ENCODE data around the gene MAPK12. TPM values are rescaled to one million over a fixed set of nuclear protein-coding genes. Genes with fewer than 3 reads are reported as not detected.
A peak's percentile ranks its signal among the peaks of the same experiment; 100 is the strongest.

MAPK12 gene
- total and polyA plus RNA-seq, 2 of the 8 experiments (the other 6 are each of a cell fraction or from before 2014, with no cell fraction given): 17.3 to 20.3 TPM

DNA sequence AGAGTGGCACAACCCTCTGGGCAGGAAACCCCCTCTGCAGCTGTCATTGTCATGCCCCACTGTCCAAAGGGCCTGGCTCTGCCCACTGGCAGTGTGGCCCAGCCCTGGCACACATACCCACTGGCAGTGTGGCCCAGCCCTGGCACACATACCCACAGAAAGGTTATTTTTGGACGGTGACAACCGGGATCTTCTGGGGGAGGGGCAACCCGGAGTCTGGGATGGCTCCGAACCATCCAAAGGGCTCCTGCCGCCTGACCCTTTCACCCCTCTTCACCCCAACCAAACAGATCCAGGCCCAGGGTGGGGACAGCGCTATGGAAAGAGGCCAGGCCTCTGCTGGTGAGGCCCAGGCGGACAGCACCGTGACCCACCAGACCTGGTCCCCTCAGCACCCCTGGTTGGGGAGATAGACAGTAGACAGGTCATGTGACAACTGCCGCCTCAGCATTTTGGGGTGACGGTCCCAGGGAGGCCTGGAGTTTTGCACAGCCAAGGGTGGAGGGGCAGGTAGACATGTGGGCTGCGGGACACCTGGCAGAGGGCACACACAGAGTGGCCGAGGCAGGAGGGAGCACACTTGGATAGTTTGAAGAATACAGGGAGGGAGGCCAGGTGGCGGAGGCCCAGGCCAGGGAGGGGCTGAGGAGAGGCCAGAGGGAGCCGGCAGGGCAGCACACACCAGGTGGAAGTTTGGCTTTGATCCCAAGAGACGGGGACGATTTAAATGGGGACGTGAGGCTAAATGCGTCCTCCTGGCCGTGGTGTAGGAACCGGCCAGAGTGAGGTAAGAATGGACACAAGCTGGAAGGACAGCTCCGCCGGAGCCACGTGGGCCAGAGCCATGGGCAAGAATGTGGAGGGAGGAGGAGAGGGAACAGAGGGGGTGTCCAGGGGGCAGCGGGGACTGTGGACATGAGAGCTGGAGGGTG lies 2.9 kb downstream of the MAPK12 start:
- Histone ChIP-seq H2BK5ac (ENCODE audit: low read depth, low read length) (no peak overlapping the region), H3K9ac (replicated peaks in 1 of 4; ENCODE audit: extremely low read depth in 1 of 4, low read depth in 3 of 4, low read length in 3 of 4) (no peak overlapping the region), H4K20me1 (replicated peaks in 1 of 2; ENCODE audit: control insufficient read depth in 1 of 2, insufficient read depth in 2 of 2, low read length in 2 of 2) (peaks cover 5 to 12% of the 10 kb centered on the region in 2 experiments), H3K79me2 (ENCODE audit: control insufficient read depth in 1 of 2, insufficient read depth in 2 of 2, low read length in 2 of 2) (no peaks in the 10 kb centered on the region), H3K27me3 (replicated peaks in 1 of 4; ENCODE audit: control insufficient read depth in 3 of 4, extremely low read depth in 1 of 4, insufficient read depth in 3 of 4, low read length in 3 of 4) (peaks cover 1 to 22% (median 16%) of the 10 kb centered on the region in 4 experiments; a peak in 6 of 7 replicates), H3K36me3 (ENCODE audit: control insufficient read depth in 2 of 4, insufficient read depth in 4 of 4, low read length in 3 of 4) (no peaks in the 10 kb centered on the region), H4K91ac (replicated peaks; ENCODE audit: insufficient read length, low read length) (peak overlapping the region; percentile 40), H3K4ac (replicated peaks; ENCODE audit: insufficient read length, low read depth, low read length) (no peak overlapping the region), H2BK120ac (replicated peaks; ENCODE audit: low read depth, low read length) (no peak overlapping the region), H2BK20ac (ENCODE audit: low read length) (no peak overlapping the region), H3K23ac (ENCODE audit: insufficient read length) (no peak overlapping the region), H2AFZ (ENCODE audit: low read length) (no peak overlapping the region), H2AK5ac (ENCODE audit: low read depth, low read length) (no peak overlapping the region), H3K27ac (ENCODE audit: low read depth, low read length) (no peak overlapping the region), H4K5ac (ENCODE audit: insufficient read length, low read depth, low read length) (no peak overlapping the region), H3K14ac (ENCODE audit: insufficient read length) (no peak overlapping the region), H3K18ac (ENCODE audit: extremely low read depth, low read length) (no peak overlapping the region), H3K56ac (replicated peaks; ENCODE audit: insufficient read length, low read depth, low read length) (no peak overlapping the region), H3K4me2 (ENCODE audit: insufficient read depth in 1 of 2, low read depth in 2 of 2, low read length in 2 of 2) (no peak overlapping the region), H3K9me3 (ENCODE audit: insufficient read depth in 2 of 2, low read depth in 1 of 2, low read length in 1 of 2) (no peaks in the 10 kb centered on the region), H2BK15ac (ENCODE audit: low read length) (no peak overlapping the region; the same call in 1 of the 2 replicates), H3K23me2 (ENCODE audit: low read depth, low read length) (peaks cover 6% of the 10 kb centered on the region; the same call in 1 of the 2 replicates), H2BK12ac (ENCODE audit: low read depth, low read length) (0 out of 2 replicates have a peak overlapping the region, but pooled peaks have one; percentile 9), H3K4me1 (replicated peaks in 1 of 4; ENCODE audit: control insufficient read depth in 3 of 4, insufficient read depth in 4 of 4, low read length in 3 of 4) (peaks cover 0 to 20% (median 10%) of the 10 kb centered on the region in 4 experiments; a peak in 6 of 7 replicates), H4K8ac (ENCODE audit: extremely low read depth, insufficient read depth, low read length) (no peak overlapping the region), H3K79me1 (ENCODE audit: low read depth, low read length) (no peaks in the 10 kb centered on the region), H3K4me3 (ENCODE audit: extremely low read depth in 1 of 4, insufficient read depth in 2 of 4, low read depth in 3 of 4, low read length in 4 of 4) (no peak overlapping the region)
- POLR2A ChIA-PET (ENCODE audit: partially characterized antibody): interaction anchor here (0.8 kb wide), 1 partner anchor 8 kb away, joined by 3 read pairs; the partner anchor contains the start of gene HDAC10
- no peak for FAIRE-seq
- DNase-seq (ENCODE audit: low read depth in 1 of 2, low spot score in 2 of 2): no peak
- CTCF ChIA-PET (ENCODE audit: partially characterized antibody): interaction anchor here (0.7 to 1.0 kb wide), 2 partner anchors 15 to 18 kb away, joined by 3 to 4 read pairs; no protein-coding TSS in a partner anchor
- WGBS, 2 experiments (ENCODE audit: extremely low coverage in 1 of 2, insufficient coverage in 1 of 2, insufficient read length in 1 of 2, insufficient replicate concordance in 2 of 2, low coverage in 1 of 2, low lambda C conversion rate in 2 of 2, missing lambda C conversion rate in 1 of 2): 95% methylated on average over 22 of the region's 24 CpGs; no CpG with 5 or more reads in 1 of the 2 experiments
- TF ChIP-seq MAFK (IDR thresholded peaks at IDR 0.05; ENCODE audit: low read depth, low read length) (peak; percentile 49; the same call in 1 of the 2 replicates), BACH1 (IDR thresholded peaks at IDR 0.05; ENCODE audit: low read length) (no peak)

All from H1 (cell line).